Gastrocnemius medialis (tissue), 4 donors: ENCODE data around the gene UBE2E1. TPM values are rescaled to one million over a fixed set of nuclear protein-coding genes. Genes with fewer than 3 reads are reported as not detected.
A peak's percentile ranks its signal among the peaks of the same experiment; 100 is the strongest.

ENCODE experiments used
- ATAC-seq, 2 donors: fragments of 150-250 bp; one replicate each; pipeline ENCODE4 v1.9.1; 2016
- DNase-seq, 2 donors: peaks; one replicate each; pipeline ENCODE4 v3.0.0-alpha.2; 2019
- H3K27ac ChIP-seq, 4 donors: fragments of 200-600 bp; sonication (generic); 1 replicate in 1 of 4; 2 replicates in 3 of 4; pipeline ENCODE4 v1.5.1; 2016 to 2018; ENCODE audit warnings: mild to moderate bottlenecking in 2 of 4, moderate library complexity in 1 of 4
- H3K27me3 ChIP-seq, 3 donors: fragments of 200-600 bp; sonication (generic) in 2 of 3; 1 replicate in 1 of 3; 2 replicates in 2 of 3; pipeline versions ENCODE4 v1.5.1 to v1.6.0; 2016 to 2019; ENCODE audit warnings: mild to moderate bottlenecking in 1 of 3, moderate library complexity in 1 of 3
- H3K36me3 ChIP-seq, 2 donors: fragments of 200-600 bp; sonication (generic) in 1 of 2; one replicate each; pipeline ENCODE4 v1.5.1; 2017 to 2018
- H3K4me1 ChIP-seq, 2 donors: fragments of 200-600 bp; sonication (generic) in 1 of 2; one replicate each; pipeline ENCODE4 v1.5.1; 2016 to 2017; ENCODE audit warnings: mild to moderate bottlenecking in 2 of 2
- H3K4me3 ChIP-seq, 4 donors: fragments of 200-600 bp; sonication (generic) in 3 of 4; 1 replicate in 1 of 4; 2 replicates in 3 of 4; pipeline ENCODE4 v1.5.1; 2016 to 2019; ENCODE audit warnings: mild to moderate bottlenecking in 2 of 4
- H3K9me3 ChIP-seq, 3 donors: fragments of 200-600 bp; sonication (generic) in 2 of 3; 1 replicate in 1 of 3; 2 replicates in 2 of 3; pipeline ENCODE4 v1.5.1; 2016 to 2019
- CTCF ChIP-seq, 5 experiments: fragments of 450-650 bp in 3 of 5; fragments of 200-600 bp in 2 of 5; sonication (generic) in 2 of 5; IDR thresholded peaks in 4 of 5; conservative IDR thresholded peaks in 1 of 5; 1 replicate in 4 of 5; 2 replicates in 1 of 5; pipeline ENCODE4 v1.5.1; 2016 to 2019; ENCODE audit warnings: antibody characterized with exemption in 5 of 5, mild to moderate bottlenecking in 3 of 5, moderate library complexity in 3 of 5
- POLR2A ChIP-seq, 2 donors: fragments of 450-650 bp; IDR thresholded peaks; one replicate each; pipeline ENCODE4 v1.6.1; 2017; ENCODE audit warnings: antibody characterized with exemption in 2 of 2, mild to moderate bottlenecking in 2 of 2, moderate library complexity in 2 of 2
- in situ Hi-C, 4 donors: fragments of 200-750 bp; cut with MboI; loops; one replicate each; pipeline versions ENCODE4 v1.15.0 to v1.8.0; 2017; ENCODE audit warnings: low sequenced_read_pairs in 4 of 4
- intact Hi-C: fragments of 100-400 bp; cut with DNase I; formaldehyde crosslinking; loops from one replicate; pipeline ENCODE4 v1.15.1; 2023; ENCODE audit warnings: low total_unique reads
- total RNA-seq, 4 donors: library from RNA; depleted of rRNA; stranded (reverse); fragments of >200 nt; gene quantifications; one replicate each; pipeline versions ENCODE4 v1.1.0 to v1.2.3, GENCODE V29; 2016

UBE2E1 gene
- total RNA-seq, 4 donors from 2014 or later: 54.8 to 153 (median 109) TPM

DNA sequence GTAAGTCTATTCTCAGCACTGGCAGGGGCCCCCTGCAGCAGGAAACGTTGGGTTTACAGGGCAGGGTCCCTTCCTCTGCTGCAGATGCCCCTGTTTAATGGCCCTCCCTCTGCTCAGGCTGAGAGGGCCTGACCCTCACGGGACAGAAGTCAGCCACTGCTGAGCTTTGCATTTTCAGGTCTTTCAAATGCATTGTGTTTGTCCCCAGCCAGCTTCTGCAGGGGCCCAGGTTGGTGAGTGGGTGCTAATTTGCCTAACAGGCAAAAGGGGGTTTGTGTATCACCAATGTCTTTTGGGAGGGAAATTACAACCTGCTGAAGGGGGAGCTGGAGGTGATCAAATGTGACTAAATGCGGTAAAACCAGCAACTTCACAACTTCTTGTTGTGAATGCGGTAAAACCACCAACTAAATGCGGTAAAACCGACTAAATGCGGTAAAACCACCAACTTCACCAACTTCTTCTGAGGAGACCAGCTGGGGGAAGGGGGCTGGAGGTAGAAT lies 44.8 kb upstream of the UBE2E1 start:
- ATAC-seq (no peak), DNase-seq (no peak)
- H3K4me1 ChIP-seq: no peaks in the 10 kb centered on the region
- TF ChIP-seq CTCF (IDR thresholded peaks at IDR 0.05 in 4 of 5, conservative IDR thresholded peaks at IDR 0.05 in 1 of 5) (no peak), POLR2A (IDR thresholded peaks at IDR 0.05) (no peak)
- no peaks in the 10 kb centered on the region for H3K27me3 ChIP-seq
- in situ Hi-C loops (no loop called here), intact Hi-C loops (no loop called here)
- no peaks in the 10 kb centered on the region for H3K36me3 ChIP-seq
- H3K27ac ChIP-seq: no peak overlapping the region
- no peak overlapping the region for H3K4me3 ChIP-seq
- H3K9me3 ChIP-seq: no peaks in the 10 kb centered on the region

GRCh38 chr3:23761440-23761896 lies 44.3 kb upstream of the UBE2E1 start:
- Histone ChIP-seq H3K9me3 (no peaks in the 10 kb centered on the region), H3K4me1 (no peaks in the 10 kb centered on the region), H3K27me3 (no peaks in the 10 kb centered on the region), H3K27ac (no peak overlapping the region), H3K36me3 (no peaks in the 10 kb centered on the region), H3K4me3 (no peak overlapping the region)
- TF ChIP-seq POLR2A (IDR thresholded peaks at IDR 0.05) (no peak), CTCF (IDR thresholded peaks at IDR 0.05 in 4 of 5, conservative IDR thresholded peaks at IDR 0.05 in 1 of 5) (no peak)
- ATAC-seq (no peak), DNase-seq (no peak)
- in situ Hi-C loops: no loop called here
- intact Hi-C loops: no loop called here

GRCh38 chr3:23762214-23762613 lies 43.5 kb upstream of the UBE2E1 start:
- in situ Hi-C loops: no loop called here
- no peak for ATAC-seq
- Histone ChIP-seq H3K27me3 (no peaks in the 10 kb centered on the region), H3K36me3 (no peaks in the 10 kb centered on the region), H3K27ac (no peak overlapping the region), H3K4me1 (no peaks in the 10 kb centered on the region), H3K9me3 (no peaks in the 10 kb centered on the region), H3K4me3 (no peak overlapping the region)
- DNase-seq: no peak
- intact Hi-C loops: no loop called here
- no peak for TF ChIP-seq POLR2A (IDR thresholded peaks at IDR 0.05)
- no peak for TF ChIP-seq CTCF (IDR thresholded peaks at IDR 0.05 in 4 of 5, conservative IDR thresholded peaks at IDR 0.05 in 1 of 5)

DNA sequence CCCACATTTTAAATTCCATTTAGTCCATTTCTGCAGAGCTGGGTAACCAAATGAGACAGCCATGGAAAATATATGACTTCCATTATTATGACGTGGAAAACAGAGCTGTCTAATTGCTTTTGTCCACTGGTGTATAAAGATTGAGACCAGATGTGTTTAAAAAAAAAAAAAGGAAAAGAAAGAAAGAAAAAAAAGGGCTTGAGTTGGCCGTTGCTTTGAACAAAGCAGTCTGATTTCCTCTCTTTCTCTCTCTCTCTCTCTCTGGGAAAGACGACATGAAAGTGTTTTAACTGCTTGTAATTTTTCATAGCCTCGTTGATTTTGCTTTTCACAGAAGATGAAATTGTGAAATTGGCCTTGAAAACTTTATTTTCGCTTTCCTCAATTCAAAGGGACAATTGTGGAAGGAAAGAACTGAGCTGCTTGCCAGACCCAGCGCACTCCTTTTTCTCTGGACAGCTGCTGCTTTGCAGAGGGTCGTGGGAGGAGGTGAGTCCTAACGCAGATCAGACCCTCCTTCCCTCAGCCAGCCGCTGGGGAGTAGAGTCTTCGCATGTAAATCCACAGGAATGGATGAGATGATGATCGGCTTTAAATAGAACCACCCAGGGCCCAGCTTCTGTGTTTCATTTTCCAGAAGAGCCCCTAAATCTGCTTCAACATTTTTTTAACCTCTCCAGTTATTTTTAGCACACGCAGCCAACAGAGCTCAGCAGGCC lies 42.8 kb upstream of the UBE2E1 start:
- ATAC-seq (no peak), DNase-seq (no peak)
- TF ChIP-seq POLR2A (IDR thresholded peaks at IDR 0.05): no peak
- no peak for TF ChIP-seq CTCF (IDR thresholded peaks at IDR 0.05 in 4 of 5, conservative IDR thresholded peaks at IDR 0.05 in 1 of 5)
- in situ Hi-C loops (no loop called here), intact Hi-C loops (no loop called here)
- H3K9me3 ChIP-seq: no peaks in the 10 kb centered on the region
- H3K27me3 ChIP-seq: no peaks in the 10 kb centered on the region
- no peaks in the 10 kb centered on the region for H3K4me1 ChIP-seq
- peak overlapping the region in 3 of 4 donors; percentile 7 to 23 (median 20) for H3K27ac ChIP-seq
- no peaks in the 10 kb centered on the region for H3K36me3 ChIP-seq
- H3K4me3 ChIP-seq: peak overlapping the region in 2 of 4 donors; percentile 8 to 33
